Prostate gland (tissue), 2 donors: ENCODE results near the gene POU6F2. TPM values are rescaled to one million over a fixed set of nuclear protein-coding genes. Genes with fewer than 3 reads are reported as not detected.

Experiments
- DNase-seq: peaks from one replicate; pipeline ENCODE4 v3.0.0-alpha.2; 2019; ENCODE audit warnings: low spot score
- H3K27ac ChIP-seq, 2 donors: fragments of 200-600 bp; sonication (generic); 2 replicates each; pipeline ENCODE4 v1.5.1; 2017 to 2019
- H3K27me3 ChIP-seq: fragments of 200-600 bp; sonication (generic); replicated peaks from 2 replicates; pipeline ENCODE4 v1.5.1; 2019; ENCODE audit not compliant: insufficient read depth
- H3K36me3 ChIP-seq, 2 donors: fragments of 200-600 bp; sonication (generic); 1 replicate in 1 of 2; 2 replicates in 1 of 2; pipeline versions ENCODE4 v1.5.1 to v1.8.1; 2017 to 2019
- H3K4me1 ChIP-seq: fragments of 200-600 bp; sonication (generic); replicated peaks from 2 replicates; pipeline ENCODE4 v1.5.1; 2019
- H3K4me3 ChIP-seq, 2 donors: fragments of 200-600 bp; sonication (generic); 2 replicates each; pipeline ENCODE4 v1.5.1; 2017 to 2019
- H3K9me3 ChIP-seq: fragments of 200-600 bp; sonication (generic); 2 replicates; pipeline ENCODE4 v1.5.1; 2017
- CTCF ChIP-seq, 4 experiments: fragments of 200-600 bp in 2 of 4; fragments of 450-650 bp in 2 of 4; sonication (generic) in 2 of 4; IDR thresholded peaks; 1 replicate in 3 of 4; 2 replicates in 1 of 4; pipeline ENCODE4 v1.5.1; 2016 to 2019; ENCODE audit warnings: antibody characterized with exemption in 4 of 4, mild to moderate bottlenecking in 2 of 4, moderate library complexity in 2 of 4
- POLR2A ChIP-seq: fragments of 450-650 bp; IDR thresholded peaks from one replicate; pipeline ENCODE4 v1.6.1; 2016; ENCODE audit warnings: antibody characterized with exemption, mild to moderate bottlenecking
- POLR2AphosphoS5 ChIP-seq: sonication (generic); formaldehyde crosslinking; IDR thresholded peaks from one replicate; pipeline ENCODE4 v1.6.1; 2017; ENCODE audit warnings: antibody characterized with exemption
- WGBS: methylation state at CpG from one replicate; pipeline ENCODE4 v1.1.5; 2018; 5-methylcytosine and 5-hydroxymethylcytosine counted together
- intact Hi-C: fragments of 100-400 bp; cut with DNase I; formaldehyde crosslinking; loops from one replicate; pipeline ENCODE4 v1.14.2; 2022
- total RNA-seq, 2 donors: library from RNA; depleted of rRNA; stranded (reverse); fragments of >200 nt; gene quantifications; one replicate each; pipeline ENCODE4 v1.1.0, GENCODE V29; 2016

Gene POU6F2
- total RNA-seq, 2 donors from 2014 or later, result 2.4 TPM; not detected in 1

GRCh38 chr7:39507866-39508551 lies 530.3 kb downstream of the POU6F2 start:
- WGBS, result 74% methylated on average over 8 of the region's 8 CpGs

GRCh38 chr7:39509436-39509835 lies 531.7 kb downstream of the POU6F2 start:
- 60% methylated on average over 4 of the region's 4 CpGs for WGBS
- DNase-seq, result no peak

More at GRCh38 chr7:39507866-39508551, 530.3 kb downstream of the POU6F2 start:
- Histone ChIP-seq H3K27ac (no peak overlapping the region), H3K36me3 (no peaks in the 10 kb centered on the region), H3K4me3 (no peak overlapping the region), H3K27me3 (no peaks in the 10 kb centered on the region), H3K4me1 (no peaks in the 10 kb centered on the region), H3K9me3 (no peaks in the 10 kb centered on the region)
- intact Hi-C loops, result no loop called here
- DNase-seq, result no peak
- no peak for TF ChIP-seq CTCF (IDR thresholded peaks at IDR 0.05)
- no peak for TF ChIP-seq POLR2AphosphoS5
- no peak for TF ChIP-seq POLR2A

GRCh38 chr7:39509912-39510311 lies 532.2 kb downstream of the POU6F2 start:
- Histone ChIP-seq H3K36me3 (no peaks in the 10 kb centered on the region), H3K4me1 (no peaks in the 10 kb centered on the region), H3K4me3 (no peak overlapping the region), H3K27ac (no peak overlapping the region), H3K9me3 (no peaks in the 10 kb centered on the region), H3K27me3 (no peaks in the 10 kb centered on the region)
- intact Hi-C loops, result no loop called here
- DNase-seq, result no peak
- 54% methylated on average over 2 of the region's 2 CpGs for WGBS
- TF ChIP-seq CTCF (IDR thresholded peaks at IDR 0.05) (no peak), POLR2A (no peak), POLR2AphosphoS5 (no peak)

More at GRCh38 chr7:39509436-39509835, 531.7 kb downstream of the POU6F2 start:
- no peak for TF ChIP-seq POLR2AphosphoS5
- TF ChIP-seq CTCF (IDR thresholded peaks at IDR 0.05), result no peak
- no peak for TF ChIP-seq POLR2A
- Histone ChIP-seq H3K27me3 (no peaks in the 10 kb centered on the region), H3K4me1 (no peaks in the 10 kb centered on the region), H3K36me3 (no peaks in the 10 kb centered on the region), H3K27ac (no peak overlapping the region), H3K9me3 (no peaks in the 10 kb centered on the region), H3K4me3 (no peak overlapping the region)
- intact Hi-C loops, result no loop called here

GRCh38 chr7:39510864-39511354 lies 533.2 kb downstream of the POU6F2 start:
- H3K9me3 ChIP-seq, result no peaks in the 10 kb centered on the region
- no peak for DNase-seq
- no peaks in the 10 kb centered on the region for H3K4me1 ChIP-seq
- no peak overlapping the region for H3K4me3 ChIP-seq
- TF ChIP-seq CTCF (IDR thresholded peaks at IDR 0.05) (no peak), POLR2AphosphoS5 (no peak), POLR2A (no peak)
- intact Hi-C loops, result no loop called here
- no peaks in the 10 kb centered on the region for H3K27me3 ChIP-seq
- WGBS, result 90% methylated on average over 3 of the region's 3 CpGs
- no peak overlapping the region for H3K27ac ChIP-seq
- no peaks in the 10 kb centered on the region for H3K36me3 ChIP-seq
